ENCODE measurements around the gene WDR5. TPM values are rescaled to one million over a fixed set of nuclear protein-coding genes. Genes with fewer than 3 reads are reported as not detected.

The WDR5 gene
- total and polyA plus RNA-seq, 2 of the 13 experiments (the other 11 are each of a cell fraction or from before 2014, with no cell fraction given), result 34.3 TPM

DNA sequence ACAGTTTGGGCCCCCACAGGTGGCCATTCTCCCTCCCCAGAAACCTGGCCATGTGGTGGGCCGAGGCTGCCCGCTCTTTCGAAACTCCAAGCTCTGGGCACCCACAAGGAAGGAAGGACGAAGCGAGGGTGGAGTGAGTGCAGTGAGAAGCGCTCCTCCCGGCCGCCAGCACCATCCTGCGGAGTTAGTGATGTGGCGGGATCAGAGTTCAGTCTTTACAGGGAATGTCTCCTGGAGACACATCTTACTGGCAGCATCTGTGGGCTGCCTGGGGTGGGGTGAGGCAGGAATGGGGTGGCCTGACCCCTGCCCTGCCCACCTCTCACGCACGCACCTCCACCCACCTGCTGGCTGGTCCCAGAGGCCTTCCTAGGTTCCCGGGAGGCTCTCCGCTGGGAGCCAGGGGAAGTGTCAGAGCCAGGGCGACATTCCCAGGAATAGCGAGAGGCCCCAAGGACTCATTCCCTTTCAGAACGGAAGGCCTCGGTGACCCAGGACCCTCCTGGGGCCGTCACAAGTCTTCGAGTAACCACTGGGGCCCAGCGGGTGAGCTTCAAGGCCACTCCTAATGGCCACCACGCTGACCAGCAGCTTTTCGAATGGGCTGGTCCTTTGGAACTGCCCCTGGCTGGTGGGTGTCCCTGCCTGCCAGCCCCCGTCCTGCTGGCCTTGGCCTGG, 34.0 kb downstream of the WDR5 start (continued):
- TF ChIP-seq KDM4B (CRISPR knock-in tag; IDR thresholded peaks at IDR 0.05) (peak; percentile 56; the same call in 1 of the 2 replicates), TRIM24 (CRISPR knock-in tag; IDR thresholded peaks at IDR 0.05) (no peak), ZNF138 (CRISPR knock-in tag; IDR thresholded peaks at IDR 0.05; ENCODE audit: low read depth) (no peak), ZFY (CRISPR knock-in tag; IDR thresholded peaks at IDR 0.05) (peak; percentile 15; the same call in 1 of the 2 replicates), MIER2 (CRISPR knock-in tag; IDR thresholded peaks at IDR 0.05) (no peak), MED8 (CRISPR knock-in tag; IDR thresholded peaks at IDR 0.05; ENCODE audit: insufficient replicate concordance) (no peak), KAT7 (CRISPR knock-in tag; IDR thresholded peaks at IDR 0.05; ENCODE audit: borderline replicate concordance) (no peak), KLF12 (CRISPR knock-in tag; IDR thresholded peaks at IDR 0.05; ENCODE audit: borderline replicate concordance) (no peak), ZMYM3 (CRISPR knock-in tag; IDR thresholded peaks at IDR 0.05) (no peak), TAF15 (IDR thresholded peaks at IDR 0.05; ENCODE audit: low read depth, low read length, poor library complexity, severe bottlenecking) (no peak), IRX3 (CRISPR knock-in tag; IDR thresholded peaks at IDR 0.05; ENCODE audit: borderline replicate concordance, low read depth) (no peak), RFX5 (IDR thresholded peaks at IDR 0.05; ENCODE audit: low read depth, low read length) (no peak), POGZ (CRISPR knock-in tag; IDR thresholded peaks at IDR 0.05) (no peak; the same call in 1 of the 2 replicates), ZNF614 (CRISPR knock-in tag; IDR thresholded peaks at IDR 0.05; ENCODE audit: borderline replicate concordance) (no peak)
- TF ChIP-seq, protein P1, sequence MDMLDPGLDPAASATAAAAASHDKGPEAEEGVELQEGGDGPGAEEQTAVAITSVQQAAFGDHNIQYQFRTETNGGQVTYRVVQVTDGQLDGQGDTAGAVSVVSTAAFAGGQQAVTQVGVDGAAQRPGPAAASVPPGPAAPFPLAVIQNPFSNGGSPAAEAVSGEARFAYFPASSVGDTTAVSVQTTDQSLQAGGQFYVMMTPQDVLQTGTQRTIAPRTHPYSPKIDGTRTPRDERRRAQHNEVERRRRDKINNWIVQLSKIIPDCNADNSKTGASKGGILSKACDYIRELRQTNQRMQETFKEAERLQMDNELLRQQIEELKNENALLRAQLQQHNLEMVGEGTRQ (IDR thresholded peaks at IDR 0.05; ENCODE audit: low read depth, low read length), result no peak
- TF ChIP-seq, protein P1 (CRISPR knock-in tag; IDR thresholded peaks at IDR 0.05; ENCODE audit: borderline replicate concordance), result no peak
- TF ChIP-seq, protein P2, sequence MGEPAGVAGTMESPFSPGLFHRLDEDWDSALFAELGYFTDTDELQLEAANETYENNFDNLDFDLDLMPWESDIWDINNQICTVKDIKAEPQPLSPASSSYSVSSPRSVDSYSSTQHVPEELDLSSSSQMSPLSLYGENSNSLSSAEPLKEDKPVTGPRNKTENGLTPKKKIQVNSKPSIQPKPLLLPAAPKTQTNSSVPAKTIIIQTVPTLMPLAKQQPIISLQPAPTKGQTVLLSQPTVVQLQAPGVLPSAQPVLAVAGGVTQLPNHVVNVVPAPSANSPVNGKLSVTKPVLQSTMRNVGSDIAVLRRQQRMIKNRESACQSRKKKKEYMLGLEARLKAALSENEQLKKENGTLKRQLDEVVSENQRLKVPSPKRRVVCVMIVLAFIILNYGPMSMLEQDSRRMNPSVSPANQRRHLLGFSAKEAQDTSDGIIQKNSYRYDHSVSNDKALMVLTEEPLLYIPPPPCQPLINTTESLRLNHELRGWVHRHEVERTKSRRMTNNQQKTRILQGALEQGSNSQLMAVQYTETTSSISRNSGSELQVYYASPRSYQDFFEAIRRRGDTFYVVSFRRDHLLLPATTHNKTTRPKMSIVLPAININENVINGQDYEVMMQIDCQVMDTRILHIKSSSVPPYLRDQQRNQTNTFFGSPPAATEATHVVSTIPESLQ (CRISPR knock-in tag; conservative IDR thresholded peaks at IDR 0.05), result no peak
- TF ChIP-seq, protein P3, sequence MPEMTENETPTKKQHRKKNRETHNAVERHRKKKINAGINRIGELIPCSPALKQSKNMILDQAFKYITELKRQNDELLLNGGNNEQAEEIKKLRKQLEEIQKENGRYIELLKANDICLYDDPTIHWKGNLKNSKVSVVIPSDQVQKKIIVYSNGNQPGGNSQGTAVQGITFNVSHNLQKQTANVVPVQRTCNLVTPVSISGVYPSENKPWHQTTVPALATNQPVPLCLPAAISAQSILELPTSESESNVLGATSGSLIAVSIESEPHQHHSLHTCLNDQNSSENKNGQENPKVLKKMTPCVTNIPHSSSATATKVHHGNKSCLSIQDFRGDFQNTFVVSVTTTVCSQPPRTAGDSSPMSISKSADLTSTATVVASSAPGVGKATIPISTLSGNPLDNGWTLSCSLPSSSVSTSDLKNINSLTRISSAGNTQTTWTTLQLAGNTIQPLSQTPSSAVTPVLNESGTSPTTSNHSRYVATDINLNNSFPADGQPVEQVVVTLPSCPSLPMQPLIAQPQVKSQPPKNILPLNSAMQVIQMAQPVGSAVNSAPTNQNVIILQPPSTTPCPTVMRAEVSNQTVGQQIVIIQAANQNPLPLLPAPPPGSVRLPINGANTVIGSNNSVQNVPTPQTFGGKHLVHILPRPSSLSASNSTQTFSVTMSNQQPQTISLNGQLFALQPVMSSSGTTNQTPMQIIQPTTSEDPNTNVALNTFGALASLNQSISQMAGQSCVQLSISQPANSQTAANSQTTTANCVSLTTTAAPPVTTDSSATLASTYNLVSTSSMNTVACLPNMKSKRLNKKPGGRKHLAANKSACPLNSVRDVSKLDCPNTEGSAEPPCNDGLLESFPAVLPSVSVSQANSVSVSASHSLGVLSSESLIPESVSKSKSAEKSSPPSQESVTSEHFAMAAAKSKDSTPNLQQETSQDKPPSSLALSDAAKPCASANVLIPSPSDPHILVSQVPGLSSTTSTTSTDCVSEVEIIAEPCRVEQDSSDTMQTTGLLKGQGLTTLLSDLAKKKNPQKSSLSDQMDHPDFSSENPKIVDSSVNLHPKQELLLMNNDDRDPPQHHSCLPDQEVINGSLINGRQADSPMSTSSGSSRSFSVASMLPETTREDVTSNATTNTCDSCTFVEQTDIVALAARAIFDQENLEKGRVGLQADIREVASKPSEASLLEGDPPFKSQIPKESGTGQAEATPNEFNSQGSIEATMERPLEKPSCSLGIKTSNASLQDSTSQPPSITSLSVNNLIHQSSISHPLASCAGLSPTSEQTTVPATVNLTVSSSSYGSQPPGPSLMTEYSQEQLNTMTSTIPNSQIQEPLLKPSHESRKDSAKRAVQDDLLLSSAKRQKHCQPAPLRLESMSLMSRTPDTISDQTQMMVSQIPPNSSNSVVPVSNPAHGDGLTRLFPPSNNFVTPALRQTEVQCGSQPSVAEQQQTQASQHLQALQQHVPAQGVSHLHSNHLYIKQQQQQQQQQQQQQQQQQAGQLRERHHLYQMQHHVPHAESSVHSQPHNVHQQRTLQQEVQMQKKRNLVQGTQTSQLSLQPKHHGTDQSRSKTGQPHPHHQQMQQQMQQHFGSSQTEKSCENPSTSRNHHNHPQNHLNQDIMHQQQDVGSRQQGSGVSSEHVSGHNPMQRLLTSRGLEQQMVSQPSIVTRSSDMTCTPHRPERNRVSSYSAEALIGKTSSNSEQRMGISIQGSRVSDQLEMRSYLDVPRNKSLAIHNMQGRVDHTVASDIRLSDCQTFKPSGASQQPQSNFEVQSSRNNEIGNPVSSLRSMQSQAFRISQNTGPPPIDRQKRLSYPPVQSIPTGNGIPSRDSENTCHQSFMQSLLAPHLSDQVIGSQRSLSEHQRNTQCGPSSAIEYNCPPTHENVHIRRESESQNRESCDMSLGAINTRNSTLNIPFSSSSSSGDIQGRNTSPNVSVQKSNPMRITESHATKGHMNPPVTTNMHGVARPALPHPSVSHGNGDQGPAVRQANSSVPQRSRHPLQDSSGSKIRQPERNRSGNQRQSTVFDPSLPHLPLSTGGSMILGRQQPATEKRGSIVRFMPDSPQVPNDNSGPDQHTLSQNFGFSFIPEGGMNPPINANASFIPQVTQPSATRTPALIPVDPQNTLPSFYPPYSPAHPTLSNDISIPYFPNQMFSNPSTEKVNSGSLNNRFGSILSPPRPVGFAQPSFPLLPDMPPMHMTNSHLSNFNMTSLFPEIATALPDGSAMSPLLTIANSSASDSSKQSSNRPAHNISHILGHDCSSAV (CRISPR knock-in tag; IDR thresholded peaks at IDR 0.05; ENCODE audit: borderline replicate concordance), result no peak
